H9 (cell line): ENCODE results near the gene MLLT3. TPM values are rescaled to one million over a fixed set of nuclear protein-coding genes. Genes with fewer than 3 reads are reported as not detected.

Experiments
- DNase-seq: peaks from one replicate; pipeline ENCODE4 v3.0.0-alpha.2; 2017
- H2AFZ ChIP-seq: one replicate; pipeline ENCODE4 v1.6.1; 2013; ENCODE audit warnings: mild to moderate bottlenecking, low read length, control low read depth, moderate library complexity
- H2AK5ac ChIP-seq: 2 replicates; pipeline ENCODE4 v1.6.1; 2013; ENCODE audit warnings: low read length, control low read depth, mixed read lengths; ENCODE audit not compliant: insufficient read length
- H2BK120ac ChIP-seq: one replicate; pipeline ENCODE4 v1.6.1; 2013; ENCODE audit warnings: low read depth, mild to moderate bottlenecking, low read length, control low read depth, inconsistent platforms; ENCODE audit not compliant: poor library complexity, severe bottlenecking
- H2BK12ac ChIP-seq: 2 replicates; pipeline ENCODE4 v1.6.1; 2013; ENCODE audit warnings: low read length, control low read depth, mixed read lengths, low read depth; ENCODE audit not compliant: insufficient read length
- H2BK15ac ChIP-seq: 2 replicates; pipeline ENCODE4 v1.6.1; 2013; ENCODE audit warnings: low read depth, low read length, control low read depth
- H2BK20ac ChIP-seq: one replicate; pipeline ENCODE4 v1.6.1; 2013; ENCODE audit warnings: low read depth, mild to moderate bottlenecking, low read length, control low read depth, inconsistent platforms; ENCODE audit not compliant: poor library complexity, severe bottlenecking
- H2BK5ac ChIP-seq: 2 replicates; pipeline ENCODE4 v1.6.1; 2013; ENCODE audit warnings: low read length, control low read depth, mixed read lengths; ENCODE audit not compliant: insufficient read length
- H3K14ac ChIP-seq: 2 replicates; pipeline ENCODE4 v1.6.1; 2013; ENCODE audit warnings: low read length, control low read depth; ENCODE audit not compliant: insufficient read depth
- H3K18ac ChIP-seq: 2 replicates; pipeline ENCODE4 v1.6.1; 2013; ENCODE audit warnings: low read depth, mild to moderate bottlenecking, mixed read lengths, low read length, control low read depth; ENCODE audit not compliant: insufficient read length
- H3K23ac ChIP-seq: 2 replicates; pipeline ENCODE4 v1.6.1; 2013; ENCODE audit warnings: low read length, control low read depth, mixed read lengths, low read depth; ENCODE audit not compliant: insufficient read length
- H3K23me2 ChIP-seq: 2 replicates; pipeline ENCODE4 v1.6.1; 2013; ENCODE audit warnings: low read depth, mild to moderate bottlenecking, mixed read lengths, low read length, control low read depth; ENCODE audit not compliant: insufficient read length, poor library complexity, severe bottlenecking
- H3K27ac ChIP-seq: 2 replicates; pipeline ENCODE4 v1.5.1; 2013; ENCODE audit warnings: low read length, control low read depth, mixed read lengths, low read depth; ENCODE audit not compliant: insufficient read length
- H3K27me3 ChIP-seq: 2 replicates; pipeline ENCODE4 v1.6.1; 2013; ENCODE audit warnings: low read length, control low read depth, inconsistent platforms; ENCODE audit not compliant: insufficient read depth
- H3K4ac ChIP-seq: 2 replicates; pipeline ENCODE4 v1.6.1; 2013; ENCODE audit warnings: low read depth, mild to moderate bottlenecking, control low read depth, inconsistent platforms, low read length, moderate library complexity
- H3K4me1 ChIP-seq: 2 replicates; pipeline ENCODE4 v1.6.1; 2013; ENCODE audit warnings: low read length, control low read depth, inconsistent platforms; ENCODE audit not compliant: insufficient read depth
- H3K4me2 ChIP-seq: 2 replicates; pipeline ENCODE4 v1.6.1; 2013; ENCODE audit warnings: low read length, control low read depth, mixed read lengths; ENCODE audit not compliant: insufficient read length, insufficient read depth
- H3K56ac ChIP-seq: 2 replicates; pipeline ENCODE4 v1.6.1; 2013; ENCODE audit warnings: low read depth, mild to moderate bottlenecking, mixed read lengths, low read length, control low read depth; ENCODE audit not compliant: insufficient read length
- H3K79me1 ChIP-seq: 2 replicates; pipeline ENCODE4 v1.6.1; 2013; ENCODE audit warnings: low read depth, mild to moderate bottlenecking, moderate library complexity, low read length, control low read depth, inconsistent platforms; ENCODE audit not compliant: insufficient read depth, poor library complexity, severe bottlenecking
- H3K79me2 ChIP-seq: 2 replicates; pipeline ENCODE4 v1.6.1; 2013; ENCODE audit warnings: low read length, control low read depth, inconsistent platforms; ENCODE audit not compliant: insufficient read depth
- H3K9ac ChIP-seq: 2 replicates; pipeline ENCODE4 v1.6.1; 2013; ENCODE audit warnings: low read length, control low read depth, mixed read lengths; ENCODE audit not compliant: insufficient read length; ENCODE audit errors: extremely low read depth
- H3K9me3 ChIP-seq: one replicate; pipeline ENCODE4 v1.6.1; 2013; ENCODE audit warnings: low read depth, low read length, inconsistent platforms; ENCODE audit not compliant: control insufficient read depth
- H3T11ph ChIP-seq: one replicate; pipeline ENCODE4 v1.6.1; 2013; ENCODE audit warnings: mild to moderate bottlenecking, low read length, control low read depth, inconsistent platforms
- H4K20me1 ChIP-seq: one replicate; pipeline ENCODE4 v1.6.1; 2013; ENCODE audit not compliant: control insufficient read depth, insufficient read length, insufficient read depth
- H4K5ac ChIP-seq: 2 replicates; pipeline ENCODE4 v1.6.1; 2013; ENCODE audit warnings: low read depth, mild to moderate bottlenecking, mixed read lengths, low read length, control low read depth; ENCODE audit not compliant: insufficient read length
- H4K8ac ChIP-seq: replicated peaks from 2 replicates; pipeline ENCODE4 v1.6.1; 2013; ENCODE audit warnings: low read length, control low read depth, mixed read lengths, low read depth; ENCODE audit not compliant: insufficient read length
- H4K91ac ChIP-seq: 2 replicates; pipeline ENCODE4 v1.6.1; 2013; ENCODE audit warnings: low read depth, mild to moderate bottlenecking, moderate library complexity, mixed read lengths, low read length, control low read depth; ENCODE audit not compliant: insufficient read length
- H3K27ac Mint-ChIP-seq, 3 experiments: 2 replicates in 2 of 3; 3 replicates in 1 of 3; pipeline ENCODE4 v1.8.0; 2020 to 2021; ENCODE audit warnings: mixed read lengths in 3 of 3, mild to moderate bottlenecking in 1 of 3, moderate library complexity in 1 of 3
- H3K27me3 Mint-ChIP-seq: 2 replicates; pipeline ENCODE4 v1.8.0; 2021; ENCODE audit warnings: low read depth, mild to moderate bottlenecking, moderate library complexity, mixed read lengths
- H3K36me3 Mint-ChIP-seq, 3 experiments: 2 replicates in 2 of 3; 3 replicates in 1 of 3; pipeline ENCODE4 v1.8.0; 2020 to 2021; ENCODE audit warnings: low read depth in 3 of 3, mixed read lengths in 3 of 3; ENCODE audit not compliant: insufficient read depth in 1 of 3
- H3K4me1 Mint-ChIP-seq, 2 experiments: 2 replicates each; pipeline ENCODE4 v1.8.0; 2020; ENCODE audit warnings: mixed read lengths in 2 of 2
- H3K4me3 Mint-ChIP-seq, 2 experiments: 2 replicates in 1 of 2; 3 replicates in 1 of 2; pipeline ENCODE4 v1.8.0; 2020 to 2021; ENCODE audit warnings: mild to moderate bottlenecking in 2 of 2, mixed read lengths in 2 of 2, moderate library complexity in 1 of 2
- H3K9me3 Mint-ChIP-seq, 2 experiments: 2 replicates in 1 of 2; 3 replicates in 1 of 2; pipeline ENCODE4 v1.8.0; 2020; ENCODE audit warnings: mild to moderate bottlenecking in 2 of 2, mixed read lengths in 2 of 2, moderate library complexity in 1 of 2
- WGBS: extraction: QIAGEN DNeasy Blood & Tissue Kit; methylation state at CpG from one replicate; pipeline ENCODE4 v1.1.7; 2013; ENCODE audit warnings: missing lambda C conversion rate, low lambda C conversion rate, mixed read lengths; ENCODE audit not compliant: insufficient read length; ENCODE audit errors: extremely low coverage; 5-methylcytosine and 5-hydroxymethylcytosine counted together
- total RNA-seq: library from RNA; stranded (reverse); gene quantifications from 2 replicates; pipeline ENCODE4 v1.2.1, GENCODE V29; 2021
- TF ChIP-seq, protein P1 (sequence below): fragments of 200-600 bp; sonication (generic); conservative IDR thresholded peaks from 3 replicates; pipeline ENCODE4 v1.8.0; 2021; ENCODE audit warnings: antibody characterized with exemption, mild to moderate bottlenecking

Gene MLLT3
- total RNA-seq, 1 experiment from 2014 or later = 3.9 TPM

DNA sequence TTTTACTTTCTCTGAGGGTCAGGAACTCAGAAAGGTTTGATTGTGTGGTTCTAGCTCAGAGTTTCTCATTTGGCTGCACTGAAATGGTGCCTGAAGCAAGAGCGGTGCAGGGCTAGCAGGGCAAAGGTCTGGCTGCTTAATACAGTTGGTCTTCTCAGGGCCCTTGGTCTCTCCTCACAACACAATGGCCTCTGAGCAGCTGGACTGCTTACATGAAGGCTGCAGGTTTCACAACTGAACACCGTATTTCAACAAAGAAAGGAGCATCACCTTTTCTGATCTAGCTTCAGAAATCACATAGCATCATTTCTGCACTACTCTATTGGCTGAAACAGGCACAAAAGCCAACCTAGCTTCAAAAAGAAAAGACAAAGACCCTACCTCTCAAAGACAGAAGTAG lies 122.2 kb downstream of the MLLT3 start:
- WGBS = no CpG with 5 or more reads among the region's 2 CpGs
- H3K4me1 Mint-ChIP-seq = peaks cover 2% of the 10 kb centered on the region in 2 experiments
- H3K27me3 ChIP-seq = no peaks in the 10 kb centered on the region
- no peak overlapping the region for H3K4ac ChIP-seq
- H3K23ac ChIP-seq = no peak overlapping the region
- H3K79me2 ChIP-seq = no peaks in the 10 kb centered on the region
- H4K91ac ChIP-seq = no peak overlapping the region
- no peak overlapping the region for H2BK5ac ChIP-seq
- no peak overlapping the region for H3K56ac ChIP-seq
- H2BK20ac ChIP-seq = no peak overlapping the region
- H3K4me1 ChIP-seq = no peaks in the 10 kb centered on the region
- H2AK5ac ChIP-seq = no peak overlapping the region
- H3K79me1 ChIP-seq = no peaks in the 10 kb centered on the region
- no peak overlapping the region for H2AFZ ChIP-seq
- H3T11ph ChIP-seq = no peak overlapping the region
- no peak overlapping the region for H3K4me2 ChIP-seq
- no peaks in the 10 kb centered on the region for H3K36me3 Mint-ChIP-seq
- H3K18ac ChIP-seq = no peak overlapping the region
- H3K9me3 ChIP-seq = no peaks in the 10 kb centered on the region
- H3K9me3 Mint-ChIP-seq = no peaks in the 10 kb centered on the region
- H3K27ac ChIP-seq = no peak overlapping the region
- H4K8ac ChIP-seq = no peak overlapping the region
- H2BK15ac ChIP-seq = no peak overlapping the region
- DNase-seq = no peak
- H3K4me3 Mint-ChIP-seq = no peak overlapping the region
- H3K9ac ChIP-seq = no peak overlapping the region
- H2BK120ac ChIP-seq = no peak overlapping the region
- H3K14ac ChIP-seq = no peak overlapping the region
- H3K27me3 Mint-ChIP-seq = no peaks in the 10 kb centered on the region
- H3K27ac Mint-ChIP-seq = no peak overlapping the region
- no peaks in the 10 kb centered on the region for H3K23me2 ChIP-seq
- no peak overlapping the region for H4K5ac ChIP-seq
- no peaks in the 10 kb centered on the region for H4K20me1 ChIP-seq
- H2BK12ac ChIP-seq = no peak overlapping the region
- TF ChIP-seq, protein P1, sequence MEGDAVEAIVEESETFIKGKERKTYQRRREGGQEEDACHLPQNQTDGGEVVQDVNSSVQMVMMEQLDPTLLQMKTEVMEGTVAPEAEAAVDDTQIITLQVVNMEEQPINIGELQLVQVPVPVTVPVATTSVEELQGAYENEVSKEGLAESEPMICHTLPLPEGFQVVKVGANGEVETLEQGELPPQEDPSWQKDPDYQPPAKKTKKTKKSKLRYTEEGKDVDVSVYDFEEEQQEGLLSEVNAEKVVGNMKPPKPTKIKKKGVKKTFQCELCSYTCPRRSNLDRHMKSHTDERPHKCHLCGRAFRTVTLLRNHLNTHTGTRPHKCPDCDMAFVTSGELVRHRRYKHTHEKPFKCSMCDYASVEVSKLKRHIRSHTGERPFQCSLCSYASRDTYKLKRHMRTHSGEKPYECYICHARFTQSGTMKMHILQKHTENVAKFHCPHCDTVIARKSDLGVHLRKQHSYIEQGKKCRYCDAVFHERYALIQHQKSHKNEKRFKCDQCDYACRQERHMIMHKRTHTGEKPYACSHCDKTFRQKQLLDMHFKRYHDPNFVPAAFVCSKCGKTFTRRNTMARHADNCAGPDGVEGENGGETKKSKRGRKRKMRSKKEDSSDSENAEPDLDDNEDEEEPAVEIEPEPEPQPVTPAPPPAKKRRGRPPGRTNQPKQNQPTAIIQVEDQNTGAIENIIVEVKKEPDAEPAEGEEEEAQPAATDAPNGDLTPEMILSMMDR = no peak
